ENCODE data around the gene TNNC1.

TNNC1 gene

GRCh38 chr3:52402101-52402521, 51.7 kb downstream of the TNNC1 start:
- TF ChIP-seq, protein P1, sequence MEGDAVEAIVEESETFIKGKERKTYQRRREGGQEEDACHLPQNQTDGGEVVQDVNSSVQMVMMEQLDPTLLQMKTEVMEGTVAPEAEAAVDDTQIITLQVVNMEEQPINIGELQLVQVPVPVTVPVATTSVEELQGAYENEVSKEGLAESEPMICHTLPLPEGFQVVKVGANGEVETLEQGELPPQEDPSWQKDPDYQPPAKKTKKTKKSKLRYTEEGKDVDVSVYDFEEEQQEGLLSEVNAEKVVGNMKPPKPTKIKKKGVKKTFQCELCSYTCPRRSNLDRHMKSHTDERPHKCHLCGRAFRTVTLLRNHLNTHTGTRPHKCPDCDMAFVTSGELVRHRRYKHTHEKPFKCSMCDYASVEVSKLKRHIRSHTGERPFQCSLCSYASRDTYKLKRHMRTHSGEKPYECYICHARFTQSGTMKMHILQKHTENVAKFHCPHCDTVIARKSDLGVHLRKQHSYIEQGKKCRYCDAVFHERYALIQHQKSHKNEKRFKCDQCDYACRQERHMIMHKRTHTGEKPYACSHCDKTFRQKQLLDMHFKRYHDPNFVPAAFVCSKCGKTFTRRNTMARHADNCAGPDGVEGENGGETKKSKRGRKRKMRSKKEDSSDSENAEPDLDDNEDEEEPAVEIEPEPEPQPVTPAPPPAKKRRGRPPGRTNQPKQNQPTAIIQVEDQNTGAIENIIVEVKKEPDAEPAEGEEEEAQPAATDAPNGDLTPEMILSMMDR (conservative IDR thresholded peaks at IDR 0.05; ENCODE audit: low read length) = no peak
- no peak overlapping the region for H3K4me3 ChIP-seq (ENCODE audit: low read length)
- DNase-seq (ENCODE audit: low read depth) = no peak

- DNase-seq (ENCODE audit: low read depth) = no peak
- H3K4me3 ChIP-seq (ENCODE audit: low read length) = no peak overlapping the region
- TF ChIP-seq, protein P1 (conservative IDR thresholded peaks at IDR 0.05; ENCODE audit: low read length) = no peak
Measured at GRCh38 chr3:52401551-52401950, 52.3 kb downstream of the TNNC1 start.

Measured in AG10803 (cell line).